Neural progenitor cell (in vitro differentiated cells): Measurements from ENCODE around the gene CAMK1. TPM values are rescaled to one million over a fixed set of nuclear protein-coding genes. Genes with fewer than 3 reads are reported as not detected.
A peak's percentile ranks its signal among the peaks of the same experiment; 100 is the strongest.

Experiments used
- DNase-seq: peaks from one replicate; pipeline ENCODE4 v3.0.0-alpha.2; 2016; ENCODE audit warnings: low spot score
- H2AFZ ChIP-seq: fragments of 200-600 bp; sonication (generic); replicated peaks from 2 replicates; pipeline ENCODE4 v1.6.1; 2016; ENCODE audit warnings: antibody characterized with exemption
- H3F3A ChIP-seq: fragments of 200-600 bp; sonication (generic); 2 replicates; pipeline ENCODE4 v1.6.1; 2016; ENCODE audit warnings: antibody characterized with exemption, low read depth
- H3K27ac ChIP-seq: fragments of 200-600 bp; sonication (generic); 2 replicates; pipeline ENCODE4 v1.5.1; 2016; ENCODE audit warnings: mild to moderate bottlenecking
- H3K27me3 ChIP-seq: fragments of 200-600 bp; sonication (generic); 2 replicates; pipeline ENCODE4 v1.6.1; 2016; ENCODE audit warnings: mild to moderate bottlenecking, moderate library complexity
- H3K36me3 ChIP-seq: fragments of 200-600 bp; sonication (generic); 2 replicates; pipeline ENCODE4 v1.5.1; 2016
- H3K4me1 ChIP-seq: fragments of 200-600 bp; sonication (generic); 2 replicates; pipeline ENCODE4 v1.6.1; 2016; ENCODE audit warnings: mixed run types
- H3K4me2 ChIP-seq: fragments of 200-600 bp; sonication (generic); 2 replicates; pipeline ENCODE4 v1.6.1; 2016
- H3K4me3 ChIP-seq: fragments of 200-600 bp; sonication (generic); 2 replicates; pipeline ENCODE4 v1.5.1; 2016
- H3K79me2 ChIP-seq: fragments of 200-600 bp; sonication (generic); 2 replicates; pipeline ENCODE4 v1.6.1; 2016; ENCODE audit warnings: low read depth
- H3K9ac ChIP-seq: fragments of 200-600 bp; sonication (generic); 2 replicates; pipeline ENCODE4 v1.6.1; 2016
- H3K9me3 ChIP-seq: fragments of 200-600 bp; sonication (generic); 2 replicates; pipeline ENCODE4 v1.5.1; 2016; ENCODE audit warnings: low read depth
- H4K20me1 ChIP-seq: fragments of 200-600 bp; sonication (generic); 2 replicates; pipeline ENCODE4 v1.6.1; 2016; ENCODE audit warnings: low read depth
- H3K27ac Mint-ChIP-seq: 3 replicates; pipeline ENCODE4 v1.8.0; 2021; ENCODE audit warnings: mixed read lengths
- H3K27me3 Mint-ChIP-seq: 2 replicates; pipeline ENCODE4 v1.8.0; 2022; ENCODE audit warnings: low read depth, mild to moderate bottlenecking, inconsistent platforms, moderate library complexity, mixed read lengths; ENCODE audit not compliant: insufficient read depth
- H3K36me3 Mint-ChIP-seq: 3 replicates; pipeline ENCODE4 v1.8.0; 2021; ENCODE audit warnings: mixed read lengths
- H3K4me1 Mint-ChIP-seq: 3 replicates; pipeline ENCODE4 v1.8.0; 2021; ENCODE audit warnings: mixed read lengths
- H3K4me3 Mint-ChIP-seq: 3 replicates; pipeline ENCODE4 v1.8.0; 2021; ENCODE audit warnings: mild to moderate bottlenecking, moderate library complexity, mixed read lengths
- H3K9me3 Mint-ChIP-seq: 3 replicates; pipeline ENCODE4 v1.8.0; 2020; ENCODE audit warnings: mixed read lengths
- CTCF ChIP-seq: fragments of 200-600 bp; sonication (generic); IDR thresholded peaks from 2 replicates; pipeline ENCODE4 v1.5.1; 2017; ENCODE audit warnings: antibody characterized with exemption, mild to moderate bottlenecking
- EZH2 ChIP-seq: fragments of 200-600 bp; sonication (generic); IDR thresholded peaks from 2 replicates; pipeline ENCODE4 v1.6.1; 2017; ENCODE audit warnings: antibody characterized with exemption, mild to moderate bottlenecking, moderate library complexity
- EZH2phosphoT487 ChIP-seq: fragments of 200-600 bp; sonication (generic); IDR thresholded peaks from 2 replicates; pipeline ENCODE4 v1.6.1; 2017; ENCODE audit warnings: antibody characterized with exemption
- total RNA-seq: library from RNA; depleted of rRNA; stranded (reverse); fragments of >200 nt; gene quantifications from 2 replicates; pipeline ENCODE4 v1.2.3, GENCODE V29; 2015; ENCODE audit warnings: low replicate concordance

CAMK1 gene
- total RNA-seq, 1 donor from 2014 or later = 24.9 TPM

- no peak for TF ChIP-seq EZH2phosphoT487
- TF ChIP-seq EZH2 = no peak
- TF ChIP-seq CTCF = peak; percentile 62
- Mint-ChIP-seq H3K27ac (no peak overlapping the region), H3K36me3 (peaks cover 36% of the 10 kb centered on the region), H3K4me3 (no peak overlapping the region), H3K27me3 (no peaks in the 10 kb centered on the region), H3K4me1 (peaks cover 7% of the 10 kb centered on the region), H3K9me3 (no peaks in the 10 kb centered on the region)
- Histone ChIP-seq H2AFZ (no peak overlapping the region), H4K20me1 (no peaks in the 10 kb centered on the region), H3K4me2 (no peak overlapping the region), H3K4me1 (peaks cover 6% of the 10 kb centered on the region), H3K9me3 (no peaks in the 10 kb centered on the region), H3K27ac (no peak overlapping the region), H3K9ac (no peak overlapping the region), H3K27me3 (no peaks in the 10 kb centered on the region), H3K36me3 (peaks cover 10% of the 10 kb centered on the region), H3F3A (peaks cover 12% of the 10 kb centered on the region), H3K79me2 (peaks cover 16% of the 10 kb centered on the region), H3K4me3 (no peak overlapping the region)
- DNase-seq = no peak
These were observed 17.3 kb upstream of the CAMK1 start for GRCh38 chr3:9786825-9787669.

GRCh38 chr3:9786209-9786739, 16.5 kb upstream of the CAMK1 start:
- H3K36me3 Mint-ChIP-seq = peaks cover 35% of the 10 kb centered on the region
- Histone ChIP-seq H3K4me2 (no peak overlapping the region), H4K20me1 (no peaks in the 10 kb centered on the region), H3K9ac (no peak overlapping the region), H3K79me2 (peaks cover 8% of the 10 kb centered on the region), H3F3A (peaks cover 7% of the 10 kb centered on the region), H3K9me3 (no peaks in the 10 kb centered on the region), H3K4me1 (no peaks in the 10 kb centered on the region), H3K36me3 (peaks cover 10% of the 10 kb centered on the region), H3K27ac (no peak overlapping the region), H3K4me3 (no peak overlapping the region), H2AFZ (no peak overlapping the region), H3K27me3 (no peaks in the 10 kb centered on the region)
- H3K27ac Mint-ChIP-seq = no peak overlapping the region
- H3K4me1 Mint-ChIP-seq = peaks cover 2% of the 10 kb centered on the region
- H3K4me3 Mint-ChIP-seq = no peak overlapping the region
- TF ChIP-seq EZH2phosphoT487 (no peak), EZH2 (no peak), CTCF (no peak)
- H3K27me3 Mint-ChIP-seq = no peaks in the 10 kb centered on the region
- H3K9me3 Mint-ChIP-seq = no peaks in the 10 kb centered on the region
- DNase-seq = no peak

DNA sequence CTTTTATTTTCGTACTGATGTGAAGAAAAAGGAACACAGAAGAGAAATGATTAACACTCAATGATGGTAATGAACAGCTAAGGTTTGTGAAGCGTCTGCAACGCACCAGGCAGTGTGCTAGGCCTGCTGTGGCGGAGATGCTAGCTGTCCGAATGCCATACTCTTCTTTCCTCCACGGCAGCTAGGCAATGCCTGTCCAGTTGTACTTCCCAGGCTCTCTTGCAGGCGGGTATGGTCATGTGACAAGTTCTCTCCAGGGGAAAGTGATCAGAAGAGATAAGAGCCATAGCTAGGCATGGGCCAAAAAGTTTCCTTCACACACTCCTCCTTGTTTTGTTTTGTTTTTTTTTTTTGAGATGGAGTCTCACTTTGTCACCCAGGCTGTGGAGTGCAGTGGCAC, 15.9 kb upstream of the CAMK1 start:
- Histone ChIP-seq H3K4me3 (no peak overlapping the region), H3K79me2 (peaks cover 1% of the 10 kb centered on the region), H3K36me3 (peaks cover 10% of the 10 kb centered on the region), H2AFZ (no peak overlapping the region), H3K4me1 (no peaks in the 10 kb centered on the region), H3K27me3 (no peaks in the 10 kb centered on the region), H4K20me1 (no peaks in the 10 kb centered on the region), H3F3A (peaks cover 7% of the 10 kb centered on the region), H3K9me3 (no peaks in the 10 kb centered on the region), H3K9ac (no peak overlapping the region), H3K27ac (no peak overlapping the region), H3K4me2 (no peak overlapping the region)
- H3K4me1 Mint-ChIP-seq = no peaks in the 10 kb centered on the region
- peaks cover 35% of the 10 kb centered on the region for H3K36me3 Mint-ChIP-seq
- no peaks in the 10 kb centered on the region for H3K27me3 Mint-ChIP-seq
- no peak for TF ChIP-seq EZH2phosphoT487
- TF ChIP-seq EZH2 = no peak
- TF ChIP-seq CTCF = no peak
- no peaks in the 10 kb centered on the region for H3K9me3 Mint-ChIP-seq
- no peak overlapping the region for H3K4me3 Mint-ChIP-seq
- DNase-seq = no peak
- H3K27ac Mint-ChIP-seq = peak overlapping the region; percentile 21
